Parathyroid adenoma (tissue), 2 donors: ENCODE data around the gene NR4A2.

Experiments used
- H2AFZ ChIP-seq: fragments of 300-600 bp; sonication (generic); one replicate; pipeline ENCODE4 v1.7.0; 2017; ENCODE audit warnings: antibody characterized with exemption, mild to moderate bottlenecking
- H3K27ac ChIP-seq: fragments of 300-600 bp; sonication (generic); one replicate; pipeline ENCODE4 v1.7.0; 2017
- H3K27me3 ChIP-seq: fragments of 300-600 bp; sonication (generic); one replicate; pipeline ENCODE4 v1.7.0; 2017; ENCODE audit warnings: low read length; ENCODE audit not compliant: control insufficient read depth, insufficient read depth
- H3K36me3 ChIP-seq: fragments of 300-600 bp; sonication (generic); one replicate; pipeline ENCODE4 v1.7.0; 2017; ENCODE audit warnings: low read length; ENCODE audit not compliant: control insufficient read depth, insufficient read depth
- H3K4me1 ChIP-seq: fragments of 300-600 bp; sonication (generic); one replicate; pipeline ENCODE4 v1.7.0; 2017; ENCODE audit warnings: control low read depth
- H3K4me2 ChIP-seq: fragments of 300-600 bp; sonication (generic); one replicate; pipeline ENCODE4 v1.7.0; 2017; ENCODE audit warnings: low read length
- H3K4me3 ChIP-seq: fragments of 300-600 bp; sonication (generic); one replicate; pipeline ENCODE4 v1.7.0; 2017; ENCODE audit warnings: low read depth, low read length
- H3K79me2 ChIP-seq: fragments of 300-600 bp; sonication (generic); one replicate; pipeline ENCODE4 v1.7.0; 2017; ENCODE audit warnings: control low read depth
- H3K9ac ChIP-seq: fragments of 300-600 bp; sonication (generic); one replicate; pipeline ENCODE4 v1.7.0; 2017; ENCODE audit warnings: mild to moderate bottlenecking
- H3K9me3 ChIP-seq: fragments of 300-600 bp; sonication (generic); one replicate; pipeline ENCODE4 v1.7.0; 2017; ENCODE audit warnings: low read length; ENCODE audit not compliant: control insufficient read depth
- TF ChIP-seq, protein P1 (sequence below): fragments of 300-600 bp; sonication (generic); IDR thresholded peaks from one replicate; pipeline ENCODE4 v1.7.0; 2017; ENCODE audit warnings: antibody characterized with exemption, mild to moderate bottlenecking
- donor health status: primary hyperparathyroidism.

The NR4A2 gene

DNA sequence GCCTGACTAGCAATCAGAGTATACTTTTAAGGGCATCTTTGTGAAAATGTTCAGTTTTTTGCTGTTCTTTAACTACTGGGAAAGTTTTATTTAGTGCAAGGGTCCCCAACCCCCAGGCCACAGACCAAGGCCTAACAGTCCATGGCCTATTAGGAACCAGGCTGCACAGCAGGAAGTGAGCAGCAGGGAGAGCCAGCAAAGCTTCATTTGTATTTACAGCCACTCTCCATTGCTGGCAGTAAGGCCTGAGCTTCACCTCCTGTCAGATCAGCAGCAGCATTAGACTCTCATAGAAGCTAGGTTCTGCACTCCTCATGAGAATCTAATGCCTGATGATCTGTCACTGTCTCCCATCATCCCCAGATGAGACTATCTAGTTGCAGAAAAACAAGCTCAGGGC is 17.1 kb upstream of the NR4A2 start:
- H3K9ac ChIP-seq, result no peak overlapping the region
- no peaks in the 10 kb centered on the region for H3K4me1 ChIP-seq
- no peak overlapping the region for H2AFZ ChIP-seq
- H3K4me3 ChIP-seq, result no peak overlapping the region
- H3K36me3 ChIP-seq, result no peaks in the 10 kb centered on the region
- H3K27ac ChIP-seq, result no peak overlapping the region
- no peaks in the 10 kb centered on the region for H3K79me2 ChIP-seq
- no peaks in the 10 kb centered on the region for H3K27me3 ChIP-seq
- no peak overlapping the region for H3K4me2 ChIP-seq
- H3K9me3 ChIP-seq, result no peaks in the 10 kb centered on the region
- TF ChIP-seq, protein P1, sequence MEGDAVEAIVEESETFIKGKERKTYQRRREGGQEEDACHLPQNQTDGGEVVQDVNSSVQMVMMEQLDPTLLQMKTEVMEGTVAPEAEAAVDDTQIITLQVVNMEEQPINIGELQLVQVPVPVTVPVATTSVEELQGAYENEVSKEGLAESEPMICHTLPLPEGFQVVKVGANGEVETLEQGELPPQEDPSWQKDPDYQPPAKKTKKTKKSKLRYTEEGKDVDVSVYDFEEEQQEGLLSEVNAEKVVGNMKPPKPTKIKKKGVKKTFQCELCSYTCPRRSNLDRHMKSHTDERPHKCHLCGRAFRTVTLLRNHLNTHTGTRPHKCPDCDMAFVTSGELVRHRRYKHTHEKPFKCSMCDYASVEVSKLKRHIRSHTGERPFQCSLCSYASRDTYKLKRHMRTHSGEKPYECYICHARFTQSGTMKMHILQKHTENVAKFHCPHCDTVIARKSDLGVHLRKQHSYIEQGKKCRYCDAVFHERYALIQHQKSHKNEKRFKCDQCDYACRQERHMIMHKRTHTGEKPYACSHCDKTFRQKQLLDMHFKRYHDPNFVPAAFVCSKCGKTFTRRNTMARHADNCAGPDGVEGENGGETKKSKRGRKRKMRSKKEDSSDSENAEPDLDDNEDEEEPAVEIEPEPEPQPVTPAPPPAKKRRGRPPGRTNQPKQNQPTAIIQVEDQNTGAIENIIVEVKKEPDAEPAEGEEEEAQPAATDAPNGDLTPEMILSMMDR, result no peak

DNA sequence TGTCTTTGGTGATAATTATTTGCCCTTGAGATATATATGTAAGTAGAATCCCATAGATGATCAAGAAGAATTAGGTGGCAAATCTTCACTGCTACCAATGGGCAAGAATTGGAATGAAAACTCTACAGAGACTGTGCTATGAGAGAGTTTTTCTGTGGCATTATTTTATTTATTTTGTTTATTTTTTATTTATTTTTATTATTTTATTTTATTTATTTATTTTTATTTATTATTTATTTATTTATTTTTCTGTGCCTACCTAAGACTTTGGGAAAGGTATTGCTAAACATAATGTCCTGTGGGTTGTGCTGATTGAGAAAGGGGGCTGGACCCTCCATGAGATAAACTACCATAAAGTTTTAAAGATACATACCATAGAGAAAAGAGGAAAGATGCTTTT is 16.6 kb upstream of the NR4A2 start:
- Histone ChIP-seq H3K79me2 (no peaks in the 10 kb centered on the region), H3K4me1 (no peaks in the 10 kb centered on the region), H3K9me3 (no peaks in the 10 kb centered on the region), H2AFZ (no peak overlapping the region), H3K36me3 (no peaks in the 10 kb centered on the region), H3K4me3 (no peak overlapping the region), H3K4me2 (no peak overlapping the region), H3K9ac (no peak overlapping the region), H3K27me3 (no peaks in the 10 kb centered on the region), H3K27ac (no peak overlapping the region)
- TF ChIP-seq, protein P1, result no peak

DNA sequence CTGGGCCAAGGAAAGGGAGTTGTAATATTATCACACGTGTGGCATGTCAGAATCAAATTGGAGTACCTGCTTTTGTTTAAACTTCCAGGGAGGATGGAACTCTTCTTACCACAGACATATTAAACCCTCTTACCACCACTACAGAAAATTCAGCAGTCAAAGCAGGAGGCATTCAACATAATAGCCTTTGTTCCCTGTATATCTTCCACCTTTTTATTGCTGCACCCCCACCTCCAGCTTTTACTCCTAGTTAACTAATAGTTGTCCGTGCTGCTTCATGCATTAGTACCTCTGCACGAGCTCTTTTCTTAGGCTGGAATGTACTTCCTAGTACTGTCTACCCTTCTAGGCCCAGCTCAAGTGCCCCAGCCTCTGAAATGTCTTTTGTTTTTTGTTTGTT is 14.9 kb upstream of the NR4A2 start:
- TF ChIP-seq, protein P1, result no peak
- H3K27me3 ChIP-seq, result no peaks in the 10 kb centered on the region
- no peak overlapping the region for H2AFZ ChIP-seq
- H3K36me3 ChIP-seq, result no peaks in the 10 kb centered on the region
- H3K79me2 ChIP-seq, result no peaks in the 10 kb centered on the region
- H3K4me2 ChIP-seq, result no peak overlapping the region
- no peak overlapping the region for H3K4me3 ChIP-seq
- H3K9ac ChIP-seq, result no peak overlapping the region
- H3K27ac ChIP-seq, result no peak overlapping the region
- no peaks in the 10 kb centered on the region for H3K9me3 ChIP-seq
- peaks cover 4% of the 10 kb centered on the region for H3K4me1 ChIP-seq

DNA sequence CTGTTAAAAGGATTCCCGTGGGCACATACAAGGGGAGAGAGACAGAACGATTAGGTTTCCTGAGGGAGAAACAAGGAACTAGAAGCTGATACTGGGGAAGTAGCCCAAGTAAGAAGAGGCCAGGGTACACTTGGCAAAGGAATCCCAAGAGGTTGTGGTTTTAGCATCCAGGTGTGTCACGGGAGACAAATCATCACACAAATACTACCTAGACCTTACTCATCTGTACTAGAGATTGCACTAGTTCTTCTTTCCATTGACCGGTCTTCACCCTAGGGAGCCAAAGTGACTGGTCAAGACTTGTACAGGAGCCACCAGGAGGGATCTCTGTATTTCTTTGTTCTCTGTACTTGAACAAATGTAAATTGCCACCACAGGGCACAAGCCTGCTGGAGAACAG is 14.2 kb upstream of the NR4A2 start:
- TF ChIP-seq, protein P1, result no peak

DNA sequence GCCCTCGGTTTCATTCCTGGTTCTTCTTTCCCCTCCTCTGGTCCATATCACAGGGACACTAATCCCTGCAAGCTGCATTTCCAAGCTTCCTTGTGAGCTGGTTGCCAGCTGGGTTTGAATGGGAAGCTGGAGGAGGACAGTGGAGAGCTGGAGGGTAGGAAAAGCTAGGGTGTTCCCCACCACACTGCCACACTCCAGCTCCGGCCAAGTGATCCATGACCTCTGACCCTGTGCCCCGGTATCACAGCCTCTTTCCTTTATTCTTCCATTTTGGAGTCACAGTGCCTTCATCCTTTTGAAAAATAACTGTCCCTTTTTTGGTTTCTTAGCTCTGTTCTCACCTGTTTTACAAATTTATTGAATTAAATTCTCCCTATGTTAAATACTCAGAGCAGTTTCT is 13.1 kb upstream of the NR4A2 start:
- Histone ChIP-seq H3K9me3 (no peaks in the 10 kb centered on the region), H3K27me3 (no peaks in the 10 kb centered on the region), H3K4me3 (no peak overlapping the region), H3K27ac (no peak overlapping the region), H3K36me3 (no peaks in the 10 kb centered on the region), H2AFZ (no peak overlapping the region), H3K9ac (no peak overlapping the region), H3K4me1 (peaks cover 4% of the 10 kb centered on the region), H3K4me2 (no peak overlapping the region), H3K79me2 (no peaks in the 10 kb centered on the region)
- TF ChIP-seq, protein P1, result no peak

More for the DNA sequence above, 14.2 kb upstream of the NR4A2 start:
- H3K36me3 ChIP-seq, result no peaks in the 10 kb centered on the region
- H3K79me2 ChIP-seq, result no peaks in the 10 kb centered on the region
- H3K4me1 ChIP-seq, result peaks cover 4% of the 10 kb centered on the region
- H3K27ac ChIP-seq, result no peak overlapping the region
- H2AFZ ChIP-seq, result peak overlapping the region; percentile 10
- H3K9me3 ChIP-seq, result no peaks in the 10 kb centered on the region
- no peak overlapping the region for H3K4me3 ChIP-seq
- no peak overlapping the region for H3K4me2 ChIP-seq
- H3K27me3 ChIP-seq, result no peaks in the 10 kb centered on the region
- H3K9ac ChIP-seq, result no peak overlapping the region
